Occipital lobe (tissue), 2 donors: ENCODE data around the gene CTIF. TPM values are rescaled to one million over a fixed set of nuclear protein-coding genes. Genes with fewer than 3 reads are reported as not detected.

ENCODE experiments used
- DNase-seq: peaks from one replicate; lab custom pipeline; 2025; lab: John Stamatoyannopoulos, UW
- total RNA-seq: library from RNA; depleted of rRNA; stranded (reverse); fragments of >200 nt; gene quantifications from one replicate; pipeline ENCODE4 v1.2.3, GENCODE V29; 2014

The CTIF gene
- total RNA-seq, 1 donor from 2014 or later: 55.1 TPM

DNA sequence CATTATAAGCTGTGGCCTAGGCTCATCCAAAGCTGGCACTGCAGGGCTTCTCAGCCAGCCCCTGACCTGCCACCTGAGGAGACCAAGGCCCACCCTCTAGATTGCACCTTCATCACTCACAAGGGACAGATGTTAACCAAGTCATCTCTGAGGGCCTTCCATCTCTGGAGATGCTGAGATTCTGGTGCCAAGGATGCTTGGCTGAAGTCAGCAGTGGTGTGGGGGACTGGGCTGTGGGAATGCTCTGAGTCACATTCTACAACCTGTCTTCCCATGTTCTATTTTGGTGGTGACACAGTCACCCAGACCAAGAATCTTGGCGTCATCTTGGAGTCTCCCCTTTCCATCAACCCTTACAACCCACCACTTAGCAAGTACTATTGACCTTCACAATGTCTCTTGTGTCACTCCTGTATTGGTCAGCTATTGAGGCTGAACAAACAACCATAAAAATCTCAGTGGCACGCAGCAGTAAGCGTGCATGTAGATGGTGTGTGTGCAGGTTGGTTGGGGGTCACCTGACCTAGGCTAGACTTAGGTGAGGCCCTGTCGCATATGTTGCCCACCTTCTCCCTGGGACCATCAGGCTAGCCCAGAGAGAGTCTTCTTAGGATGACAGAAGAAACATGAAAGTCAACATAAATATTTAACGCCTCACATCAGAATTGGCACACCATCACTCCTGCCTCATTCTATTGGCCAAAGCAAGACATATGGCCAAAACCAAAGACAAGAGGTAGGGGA lies 276.9 kb downstream of the CTIF start:
- no peak for DNase-seq

DNA sequence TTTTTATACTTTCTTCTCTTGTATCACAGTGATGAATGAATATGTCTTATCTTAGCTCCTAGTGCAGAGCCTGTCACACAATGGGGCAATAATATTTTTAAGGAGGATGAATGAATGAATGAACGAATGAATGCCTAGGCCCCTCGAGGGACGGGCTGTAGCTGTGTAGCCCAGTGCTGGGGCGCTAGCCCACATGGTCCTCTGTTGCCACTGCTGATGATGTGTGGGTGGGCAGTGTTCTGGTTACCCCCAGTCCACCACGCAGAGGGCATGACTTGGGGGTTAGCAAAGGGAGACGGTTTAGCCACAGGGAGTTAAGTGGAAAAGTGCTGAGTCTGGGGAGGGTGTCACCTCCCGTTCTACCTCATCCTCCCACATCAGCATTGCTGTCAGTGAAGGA lies 277.7 kb downstream of the CTIF start:
- no peak for DNase-seq

DNA sequence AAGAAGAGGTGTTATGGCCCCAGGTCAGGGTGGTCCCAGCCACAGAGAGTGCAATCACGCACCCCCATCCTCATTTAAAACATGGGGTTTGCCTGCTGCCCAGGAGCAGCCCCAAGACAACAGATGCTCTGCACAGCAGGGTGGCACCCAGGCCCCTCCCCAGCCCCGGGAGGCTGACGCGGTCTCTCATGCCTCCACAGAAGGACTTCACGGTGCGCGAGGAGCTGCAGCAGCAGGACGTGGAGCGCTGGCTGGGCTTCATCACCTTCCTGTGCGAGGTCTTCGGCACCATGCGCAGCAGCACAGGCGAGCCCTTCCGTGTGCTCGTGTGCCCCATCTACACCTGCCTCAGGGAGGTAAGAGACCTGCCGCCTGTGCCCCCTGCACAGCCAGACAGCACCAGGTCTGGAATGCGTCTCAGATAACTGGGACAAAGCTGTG lies 278.2 kb downstream of the CTIF start:
- DNase-seq: no peak

DNA sequence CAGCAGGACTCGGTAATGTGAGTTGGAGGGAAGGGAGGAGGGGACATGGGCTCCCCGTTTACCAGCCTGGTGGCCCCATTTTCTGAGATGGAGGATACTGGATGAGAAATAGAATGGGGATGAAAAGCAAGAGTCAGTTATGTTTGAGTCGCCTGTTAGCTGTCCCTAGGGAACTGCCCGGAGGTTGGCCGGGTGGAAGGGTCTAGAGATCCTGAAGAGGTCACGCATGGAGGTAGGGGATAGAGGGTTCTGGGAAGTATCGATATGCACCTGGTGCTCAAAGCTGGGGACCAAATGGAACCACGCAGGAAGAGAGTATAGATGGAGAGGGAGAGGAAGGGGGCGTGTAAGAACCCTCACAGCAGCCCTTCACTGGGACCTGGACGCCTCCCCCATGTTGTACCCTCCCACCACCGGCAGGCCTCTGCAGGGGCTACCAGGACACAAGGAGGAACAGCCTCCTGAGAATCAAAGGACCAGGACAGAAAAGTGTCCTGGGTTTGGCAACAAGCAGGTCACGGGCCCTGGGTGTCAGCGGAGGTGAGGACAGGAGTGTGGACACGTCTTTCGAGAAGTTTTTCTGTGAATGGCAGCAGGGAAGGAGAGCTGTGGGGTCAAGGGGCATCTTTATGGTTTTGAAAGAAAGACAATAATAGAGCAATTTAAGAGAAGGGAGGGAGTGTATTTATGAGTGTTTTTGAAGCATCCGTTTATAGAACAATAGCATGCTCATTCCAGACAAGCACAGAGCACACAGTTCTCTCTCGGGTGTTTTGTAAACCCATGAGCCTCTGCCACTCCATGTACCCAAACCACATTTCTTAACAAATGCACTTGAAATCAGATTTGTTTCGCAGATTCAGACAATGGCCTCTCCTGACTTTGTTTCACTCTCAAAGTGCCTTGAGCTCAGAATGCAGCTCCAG lies 279.8 kb downstream of the CTIF start:
- no peak for DNase-seq

- no peak for DNase-seq
These were observed 280.4 kb downstream of the CTIF start for GRCh38 chr18:48819276-48819675.

DNA sequence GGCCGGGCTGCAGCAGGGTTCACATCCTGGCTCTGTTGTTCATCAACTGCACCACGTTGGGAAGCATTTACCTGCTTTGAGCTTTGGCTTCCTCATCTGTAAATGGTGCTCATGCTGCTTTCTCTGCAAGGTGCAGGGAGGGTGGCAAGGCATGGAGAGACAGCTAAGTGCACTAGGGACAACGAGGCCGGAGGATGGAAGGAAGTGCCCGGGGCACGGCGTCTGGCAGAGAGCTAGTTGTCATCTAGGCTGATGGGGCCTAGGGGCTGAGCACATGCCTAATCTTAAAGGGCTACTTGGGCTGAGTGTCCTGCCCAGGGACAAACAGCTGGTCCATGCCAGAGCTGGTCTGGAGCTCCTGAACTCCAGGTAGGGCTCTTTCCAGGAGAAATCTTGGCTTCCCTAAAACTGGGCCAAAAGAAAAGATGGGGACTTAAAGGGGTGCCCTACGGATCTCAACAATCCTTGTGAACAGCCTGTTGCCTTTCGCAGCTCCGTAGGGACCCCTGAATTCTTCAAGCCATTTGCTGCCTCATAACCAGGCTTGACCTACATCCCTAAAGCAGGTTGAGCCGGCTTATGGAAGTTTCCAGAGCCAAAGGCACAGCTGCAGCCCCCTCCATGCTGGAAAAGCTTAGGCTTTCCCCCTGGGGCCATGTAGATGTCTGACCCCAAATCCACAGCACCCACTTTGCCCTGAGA lies 281.1 kb downstream of the CTIF start:
- DNase-seq: no peak

- no peak for DNase-seq
These were observed 281.8 kb downstream of the CTIF start for GRCh38 chr18:48820483-48821250.

DNA sequence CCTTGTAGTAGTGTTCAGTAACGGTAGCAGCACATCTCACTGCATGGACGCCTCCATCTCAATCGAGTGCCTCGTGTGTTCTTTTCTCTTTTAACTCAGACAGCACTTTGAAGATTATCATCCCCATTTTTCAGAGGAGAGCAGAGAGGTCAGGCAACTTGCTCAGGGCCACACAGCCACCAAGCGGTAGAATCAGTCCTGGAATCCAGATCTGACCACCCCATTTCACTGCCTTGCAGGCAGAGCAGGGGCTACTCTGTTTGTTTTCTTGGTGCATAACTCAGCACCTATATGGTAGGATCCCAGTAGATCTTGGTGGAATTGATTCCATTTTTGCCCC lies 282.4 kb downstream of the CTIF start:
- DNase-seq: no peak

DNA sequence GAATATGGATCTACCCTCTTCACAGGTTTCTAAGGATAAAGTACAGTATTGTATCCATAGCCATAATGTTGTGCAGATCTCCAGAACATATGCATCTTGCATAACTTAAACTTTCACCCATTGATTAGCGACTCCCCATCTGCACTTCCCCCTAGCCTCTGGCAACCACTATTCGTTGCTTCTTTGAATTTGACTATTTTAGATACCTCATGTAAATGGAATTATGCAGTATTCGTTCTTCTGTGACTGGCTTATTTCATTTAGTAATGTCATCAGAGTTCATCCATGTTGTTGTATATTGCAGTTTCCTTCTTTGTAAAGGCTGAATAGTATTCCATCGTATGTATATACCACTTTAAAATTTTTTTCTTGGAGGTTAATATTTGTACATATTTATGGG lies 283.0 kb downstream of the CTIF start:
- no peak for DNase-seq

GRCh38 chr18:48824231-48824970 lies 285.6 kb downstream of the CTIF start:
- no peak for DNase-seq

DNA sequence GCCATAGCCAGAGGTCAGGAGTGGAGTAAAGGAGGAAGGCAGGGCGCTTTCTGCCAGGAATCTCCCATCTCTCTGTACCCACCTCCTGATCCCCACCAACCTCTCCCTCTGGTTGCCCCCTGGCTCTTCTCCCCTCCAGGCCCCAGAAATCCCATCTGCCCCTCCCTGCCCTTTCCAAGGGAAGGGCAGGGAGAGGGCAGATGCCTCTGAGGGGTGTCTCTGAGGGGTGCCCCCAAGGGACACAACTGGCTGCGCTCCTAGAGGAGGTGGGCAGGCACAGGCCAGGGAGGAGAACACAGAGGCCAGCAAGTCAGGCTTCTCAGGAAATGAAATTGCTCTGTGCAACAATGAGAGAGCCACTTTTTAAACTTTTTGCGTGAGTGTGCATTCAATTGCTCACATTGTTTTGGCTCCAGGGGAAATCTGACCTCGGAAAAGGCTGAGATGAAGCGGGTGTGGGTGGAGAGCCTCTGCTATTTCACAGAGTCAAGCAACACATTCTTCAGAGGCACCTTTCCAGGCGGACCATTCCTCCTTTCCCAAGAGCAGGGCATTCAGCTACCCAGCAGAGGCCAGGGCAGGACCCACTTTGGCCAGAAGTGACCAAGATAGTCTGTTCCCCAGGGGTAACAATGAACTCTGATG lies 286.4 kb downstream of the CTIF start:
- no peak for DNase-seq

DNA sequence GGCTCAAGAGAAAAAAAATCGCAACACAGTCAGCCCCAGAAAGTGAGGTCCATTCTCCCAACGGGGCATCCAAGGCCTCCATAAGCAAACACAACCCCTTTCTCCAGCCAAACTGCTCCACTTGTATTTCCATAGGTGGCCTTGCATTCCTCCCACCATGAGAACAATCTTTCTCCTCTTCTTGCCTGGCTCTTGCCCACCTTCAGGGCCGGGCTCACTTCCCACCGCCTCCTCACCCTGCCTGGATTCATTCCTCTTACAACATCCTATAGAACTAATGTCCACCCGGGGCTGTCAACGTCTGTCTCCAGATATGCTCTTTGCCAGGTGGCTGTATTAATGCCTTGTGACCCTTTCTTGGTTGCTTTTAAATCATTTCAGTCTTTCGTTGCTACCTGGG lies 287.4 kb downstream of the CTIF start:
- no peak for DNase-seq

DNA sequence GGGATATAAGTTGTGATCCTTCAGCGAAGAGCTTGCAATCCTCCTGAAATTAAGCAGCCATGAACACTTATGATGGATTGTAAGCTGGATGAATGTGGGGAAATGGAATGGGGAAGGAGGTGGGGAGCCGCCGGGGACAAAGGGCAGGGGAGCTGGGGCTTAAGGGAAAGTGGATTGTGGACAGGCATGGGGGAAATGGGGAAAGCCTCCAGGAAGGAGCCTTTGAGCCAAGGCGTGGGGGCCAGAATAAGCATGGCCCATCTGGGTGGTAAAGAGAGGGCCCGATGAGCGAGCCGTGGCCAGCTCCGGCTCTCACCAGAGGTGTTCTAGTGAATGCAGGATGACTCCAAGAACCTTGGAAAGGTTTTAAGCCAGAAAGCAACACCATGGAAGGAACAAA lies 288.0 kb downstream of the CTIF start:
- DNase-seq: no peak

- DNase-seq: no peak
These were observed 288.7 kb downstream of the CTIF start for GRCh38 chr18:48827291-48828193.

GRCh38 chr18:48828194-48828545 lies 289.3 kb downstream of the CTIF start:
- no peak for DNase-seq

DNA sequence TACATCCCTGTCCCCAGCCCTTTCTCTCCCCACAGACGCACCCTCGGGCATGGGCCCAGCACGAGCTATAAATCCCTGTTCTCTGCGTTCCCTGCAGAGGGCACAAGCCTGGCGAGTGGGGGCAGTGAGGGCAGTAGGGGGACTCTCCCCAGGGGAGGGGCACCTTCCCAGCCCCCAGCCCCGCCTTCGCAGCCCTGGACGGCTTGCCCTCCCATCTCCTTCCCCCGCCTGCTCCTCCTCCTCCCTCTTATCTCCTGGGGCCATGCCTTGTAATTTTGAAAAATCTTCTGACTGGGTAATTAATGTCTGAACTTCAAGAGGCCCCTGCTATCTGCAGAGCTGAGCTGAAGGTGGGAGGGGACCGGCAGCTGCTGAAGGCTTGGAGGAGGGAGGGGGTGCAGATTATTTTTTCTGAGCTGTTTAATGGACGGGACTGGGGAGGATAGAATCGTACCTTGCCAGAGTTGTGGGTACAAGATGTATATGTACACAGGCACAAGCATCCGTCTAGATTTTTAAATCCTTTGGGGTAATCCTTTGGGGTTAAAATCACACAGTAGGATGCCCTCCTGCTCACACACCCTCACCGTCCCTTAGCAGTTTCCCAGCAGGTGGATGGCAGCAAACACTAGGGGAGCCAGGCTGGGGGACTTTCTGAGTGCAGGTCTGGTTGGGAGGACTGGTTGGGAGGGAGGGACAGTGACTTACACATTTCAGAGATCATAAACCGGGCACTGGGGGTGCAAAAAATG lies 290.0 kb downstream of the CTIF start:
- DNase-seq: no peak

GRCh38 chr18:48829443-48830149 lies 290.8 kb downstream of the CTIF start:
- DNase-seq: no peak
